Panc1 (cell line): Measurements from ENCODE around the gene EHD4.

Experiments
- CTCF ChIP-seq: fragments of 450-650 bp; IDR thresholded peaks from 2 replicates; pipeline ENCODE4 v1.5.1; 2017; ENCODE audit warnings: mild to moderate bottlenecking
- POLR2AphosphoS5 ChIP-seq: IDR thresholded peaks from 2 replicates; pipeline ENCODE4 v1.6.1; 2012; ENCODE audit warnings: mild to moderate bottlenecking, low read depth, low read length, moderate library complexity
- REST ChIP-seq, 2 experiments: IDR thresholded peaks; 2 replicates each; pipeline ENCODE4 v1.6.1; 2011 to 2012; ENCODE audit warnings: low read depth in 2 of 2, control low read depth in 1 of 2, low read length in 1 of 2, mild to moderate bottlenecking in 1 of 2, moderate library complexity in 1 of 2; ENCODE audit not compliant: insufficient read depth in 1 of 2
- TCF7L2 ChIP-seq: IDR thresholded peaks from 2 replicates; pipeline ENCODE4 v1.6.1; 2011; ENCODE audit warnings: mild to moderate bottlenecking, low read depth, low read length, inconsistent platforms

- TF ChIP-seq CTCF, result no peak
- no peak for TF ChIP-seq TCF7L2
- TF ChIP-seq POLR2AphosphoS5, result no peak
- TF ChIP-seq REST (IDR thresholded peaks at IDR 0.05; ENCODE audit: insufficient read depth in 1 of 2, low read depth in 2 of 2, low read length in 1 of 2), result no peak
Measured at GRCh38 chr15:41857316-41857715, 115.0 kb downstream of the EHD4 start.
